ENCODE results near the gene FOXN3.

DNA sequence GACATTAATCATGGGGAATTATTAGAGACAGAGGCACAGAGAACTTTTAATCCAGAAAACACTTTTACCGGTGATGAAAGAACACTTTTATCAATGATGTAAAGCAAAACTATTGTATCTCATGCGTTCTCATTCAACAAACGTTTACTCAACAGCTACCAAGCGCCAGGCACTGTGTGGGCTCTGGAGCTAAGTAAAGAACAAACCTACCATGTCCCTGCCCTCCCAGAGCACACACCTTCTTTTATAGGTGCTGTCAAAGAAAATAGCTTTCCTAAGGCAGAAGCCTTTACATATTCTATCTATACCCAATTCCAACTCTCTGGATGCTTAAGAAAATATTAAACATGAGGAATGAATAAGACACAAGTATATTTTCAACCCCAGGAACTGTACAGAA, 91.1 kb downstream of the FOXN3 start:
- TF ChIP-seq, protein P1, sequence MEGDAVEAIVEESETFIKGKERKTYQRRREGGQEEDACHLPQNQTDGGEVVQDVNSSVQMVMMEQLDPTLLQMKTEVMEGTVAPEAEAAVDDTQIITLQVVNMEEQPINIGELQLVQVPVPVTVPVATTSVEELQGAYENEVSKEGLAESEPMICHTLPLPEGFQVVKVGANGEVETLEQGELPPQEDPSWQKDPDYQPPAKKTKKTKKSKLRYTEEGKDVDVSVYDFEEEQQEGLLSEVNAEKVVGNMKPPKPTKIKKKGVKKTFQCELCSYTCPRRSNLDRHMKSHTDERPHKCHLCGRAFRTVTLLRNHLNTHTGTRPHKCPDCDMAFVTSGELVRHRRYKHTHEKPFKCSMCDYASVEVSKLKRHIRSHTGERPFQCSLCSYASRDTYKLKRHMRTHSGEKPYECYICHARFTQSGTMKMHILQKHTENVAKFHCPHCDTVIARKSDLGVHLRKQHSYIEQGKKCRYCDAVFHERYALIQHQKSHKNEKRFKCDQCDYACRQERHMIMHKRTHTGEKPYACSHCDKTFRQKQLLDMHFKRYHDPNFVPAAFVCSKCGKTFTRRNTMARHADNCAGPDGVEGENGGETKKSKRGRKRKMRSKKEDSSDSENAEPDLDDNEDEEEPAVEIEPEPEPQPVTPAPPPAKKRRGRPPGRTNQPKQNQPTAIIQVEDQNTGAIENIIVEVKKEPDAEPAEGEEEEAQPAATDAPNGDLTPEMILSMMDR (IDR thresholded peaks at IDR 0.05) = no peak
- TF ChIP-seq POLR2A (IDR thresholded peaks at IDR 0.05) = no peak
